ENCODE results near the gene ZP3.
"Not testable (repeated sequence)": the region's sequence is repeated elsewhere in the genome, so short reads cannot be mapped to it uniquely, and the experiment has no call there.

Gene ZP3

GRCh38 chr7:76443846-76444245 is 19.1 kb downstream of the ZP3 start:
- not testable (repeated sequence) for H2AFZ ChIP-seq (ENCODE audit: low read length); H3F3A ChIP-seq (ENCODE audit: insufficient read depth, low read length); H3K9me2 ChIP-seq (replicated peaks; ENCODE audit: insufficient read depth, low read length); H3K4me3 ChIP-seq (ENCODE audit: low read length); H3K4me1 ChIP-seq (ENCODE audit: low read length); H3K36me3 ChIP-seq (replicated peaks; ENCODE audit: insufficient read depth, low read length); H4K20me1 ChIP-seq (ENCODE audit: insufficient read depth, low read length); H3K4me2 ChIP-seq (ENCODE audit: low read depth, low read length); H3K9me3 ChIP-seq (replicated peaks; ENCODE audit: insufficient read depth, low read length); H3K27me3 ChIP-seq (replicated peaks; ENCODE audit: insufficient read depth, low read length); DNase-seq; H3K79me2 ChIP-seq (ENCODE audit: low read length); H3K27ac ChIP-seq (ENCODE audit: low read length); H3K9ac ChIP-seq (ENCODE audit: low read length)

GRCh38 chr7:76445577-76446008 is 20.8 kb downstream of the ZP3 start:
- not testable (repeated sequence) for H3K4me2 ChIP-seq (ENCODE audit: low read depth, low read length); H3F3A ChIP-seq (ENCODE audit: insufficient read depth, low read length); H3K4me3 ChIP-seq (ENCODE audit: low read length); H3K36me3 ChIP-seq (replicated peaks; ENCODE audit: insufficient read depth, low read length); H3K79me2 ChIP-seq (ENCODE audit: low read length); H3K4me1 ChIP-seq (ENCODE audit: low read length); H3K9me2 ChIP-seq (replicated peaks; ENCODE audit: insufficient read depth, low read length); H4K20me1 ChIP-seq (ENCODE audit: insufficient read depth, low read length); H3K27me3 ChIP-seq (replicated peaks; ENCODE audit: insufficient read depth, low read length); H3K9ac ChIP-seq (ENCODE audit: low read length); H3K9me3 ChIP-seq (replicated peaks; ENCODE audit: insufficient read depth, low read length); H3K27ac ChIP-seq (ENCODE audit: low read length)
- H2AFZ ChIP-seq (ENCODE audit: low read length) = peak overlapping the region; percentile 58; the same call in 1 of the 2 replicates
- peak; percentile 5 for DNase-seq

GRCh38 chr7:76457017-76457416 is 32.3 kb downstream of the ZP3 start:
- not testable (repeated sequence) for H3K4me1 ChIP-seq (ENCODE audit: low read length); DNase-seq; H3F3A ChIP-seq (ENCODE audit: insufficient read depth, low read length); H3K36me3 ChIP-seq (replicated peaks; ENCODE audit: insufficient read depth, low read length); H3K79me2 ChIP-seq (ENCODE audit: low read length); H3K27ac ChIP-seq (ENCODE audit: low read length); H3K27me3 ChIP-seq (replicated peaks; ENCODE audit: insufficient read depth, low read length); H4K20me1 ChIP-seq (ENCODE audit: insufficient read depth, low read length); H3K9me3 ChIP-seq (replicated peaks; ENCODE audit: insufficient read depth, low read length); H3K9ac ChIP-seq (ENCODE audit: low read length); H3K4me2 ChIP-seq (ENCODE audit: low read depth, low read length); H2AFZ ChIP-seq (ENCODE audit: low read length); H3K9me2 ChIP-seq (replicated peaks; ENCODE audit: insufficient read depth, low read length); H3K4me3 ChIP-seq (ENCODE audit: low read length)

GRCh38 chr7:76458504-76458903 is 33.8 kb downstream of the ZP3 start:
- not testable (repeated sequence) for H3K9ac ChIP-seq (ENCODE audit: low read length); H3K27me3 ChIP-seq (replicated peaks; ENCODE audit: insufficient read depth, low read length); H3K9me2 ChIP-seq (replicated peaks; ENCODE audit: insufficient read depth, low read length); H3K36me3 ChIP-seq (replicated peaks; ENCODE audit: insufficient read depth, low read length); H3K4me1 ChIP-seq (ENCODE audit: low read length); H3K27ac ChIP-seq (ENCODE audit: low read length); H3K4me3 ChIP-seq (ENCODE audit: low read length); DNase-seq; H3K9me3 ChIP-seq (replicated peaks; ENCODE audit: insufficient read depth, low read length); H3F3A ChIP-seq (ENCODE audit: insufficient read depth, low read length); H2AFZ ChIP-seq (ENCODE audit: low read length); H3K79me2 ChIP-seq (ENCODE audit: low read length); H4K20me1 ChIP-seq (ENCODE audit: insufficient read depth, low read length); H3K4me2 ChIP-seq (ENCODE audit: low read depth, low read length)

- not testable (repeated sequence) for H3K36me3 ChIP-seq (replicated peaks; ENCODE audit: insufficient read depth, low read length); H3K4me2 ChIP-seq (ENCODE audit: low read depth, low read length); H3K9me2 ChIP-seq (replicated peaks; ENCODE audit: insufficient read depth, low read length); H3K9me3 ChIP-seq (replicated peaks; ENCODE audit: insufficient read depth, low read length); H3K9ac ChIP-seq (ENCODE audit: low read length); H2AFZ ChIP-seq (ENCODE audit: low read length); DNase-seq; H3K79me2 ChIP-seq (ENCODE audit: low read length); H3K4me3 ChIP-seq (ENCODE audit: low read length); H3K27me3 ChIP-seq (replicated peaks; ENCODE audit: insufficient read depth, low read length); H4K20me1 ChIP-seq (ENCODE audit: insufficient read depth, low read length); H3K27ac ChIP-seq (ENCODE audit: low read length); H3F3A ChIP-seq (ENCODE audit: insufficient read depth, low read length); H3K4me1 ChIP-seq (ENCODE audit: low read length)
Measured at GRCh38 chr7:76460767-76461166, 36.0 kb downstream of the ZP3 start.

- not testable (repeated sequence) for H3K4me1 ChIP-seq (ENCODE audit: low read length); H3K79me2 ChIP-seq (ENCODE audit: low read length); H3K9me2 ChIP-seq (replicated peaks; ENCODE audit: insufficient read depth, low read length); H3K27me3 ChIP-seq (replicated peaks; ENCODE audit: insufficient read depth, low read length); H3K36me3 ChIP-seq (replicated peaks; ENCODE audit: insufficient read depth, low read length); H3K27ac ChIP-seq (ENCODE audit: low read length); DNase-seq; H3K4me2 ChIP-seq (ENCODE audit: low read depth, low read length); H3K9me3 ChIP-seq (replicated peaks; ENCODE audit: insufficient read depth, low read length); H4K20me1 ChIP-seq (ENCODE audit: insufficient read depth, low read length); H2AFZ ChIP-seq (ENCODE audit: low read length); H3F3A ChIP-seq (ENCODE audit: insufficient read depth, low read length); H3K9ac ChIP-seq (ENCODE audit: low read length)
- peak within 1 kb of the TSS; percentile 53; the same call in 1 of the 2 replicates for H3K4me3 ChIP-seq (ENCODE audit: low read length)
Measured at GRCh38 chr7:76461464-76462101, 36.8 kb downstream of the ZP3 start, which contains the start of gene DTX2. DTX2 (plus strand) TSS chr7:76461709; CDS start chr7:76480510, 18,801 bp downstream.

- H3K27me3 ChIP-seq (replicated peaks; ENCODE audit: insufficient read depth, low read length); H3K4me1 ChIP-seq (ENCODE audit: low read length); H3K9ac ChIP-seq (ENCODE audit: low read length); H3K9me2 ChIP-seq (replicated peaks; ENCODE audit: insufficient read depth, low read length); DNase-seq; H3K36me3 ChIP-seq (replicated peaks; ENCODE audit: insufficient read depth, low read length); H2AFZ ChIP-seq (ENCODE audit: low read length); H3K79me2 ChIP-seq (ENCODE audit: low read length); H3K4me2 ChIP-seq (ENCODE audit: low read depth, low read length); H3K4me3 ChIP-seq (ENCODE audit: low read length); H3K27ac ChIP-seq (ENCODE audit: low read length); H3F3A ChIP-seq (ENCODE audit: insufficient read depth, low read length); H4K20me1 ChIP-seq (ENCODE audit: insufficient read depth, low read length); H3K9me3 ChIP-seq (replicated peaks; ENCODE audit: insufficient read depth, low read length): not testable (repeated sequence)
Measured at GRCh38 chr7:76462271-76462882, 37.6 kb downstream of the ZP3 start.

- not testable (repeated sequence) for H3K4me2 ChIP-seq (ENCODE audit: low read depth, low read length)
Measured at GRCh38 chr7:76464959-76465358, 40.2 kb downstream of the ZP3 start.

More at GRCh38 chr7:76464959-76465358, 40.2 kb downstream of the ZP3 start:
- H3F3A ChIP-seq (ENCODE audit: insufficient read depth, low read length); H3K9me3 ChIP-seq (replicated peaks; ENCODE audit: insufficient read depth, low read length); H3K79me2 ChIP-seq (ENCODE audit: low read length); H3K36me3 ChIP-seq (replicated peaks; ENCODE audit: insufficient read depth, low read length); H3K4me1 ChIP-seq (ENCODE audit: low read length); H3K4me3 ChIP-seq (ENCODE audit: low read length); H2AFZ ChIP-seq (ENCODE audit: low read length); H3K27ac ChIP-seq (ENCODE audit: low read length); H3K9me2 ChIP-seq (replicated peaks; ENCODE audit: insufficient read depth, low read length); H4K20me1 ChIP-seq (ENCODE audit: insufficient read depth, low read length); H3K9ac ChIP-seq (ENCODE audit: low read length); H3K27me3 ChIP-seq (replicated peaks; ENCODE audit: insufficient read depth, low read length); DNase-seq: not testable (repeated sequence)

Data from MM.1S (cell line).